DOHH2 (cell line): ENCODE measurements around the gene BACE2.

Experiments
- H3F3A ChIP-seq: fragments of 200-600 bp; sonication (generic), shearing (Covaris generic); 2 replicates; pipeline ENCODE4 v1.6.0; 2016; ENCODE audit warnings: antibody characterized with exemption, mild to moderate bottlenecking; ENCODE audit not compliant: control insufficient read depth, insufficient read depth
- H3K27ac ChIP-seq: fragments of 200-600 bp; sonication (generic); 2 replicates; pipeline ENCODE4 v1.5.1; 2014; ENCODE audit warnings: low read depth, mild to moderate bottlenecking, low read length, moderate library complexity
- H3K27me3 ChIP-seq: fragments of 200-600 bp; sonication (generic); 2 replicates; pipeline ENCODE4 v1.6.1; 2014; ENCODE audit warnings: mild to moderate bottlenecking, low read length, mixed read lengths; ENCODE audit not compliant: control insufficient read depth
- H3K36me3 ChIP-seq: fragments of 200-600 bp; sonication (generic); 2 replicates; pipeline ENCODE4 v1.6.1; 2014; ENCODE audit warnings: mild to moderate bottlenecking, low read length, moderate library complexity, mixed read lengths; ENCODE audit not compliant: control insufficient read depth
- H3K4me1 ChIP-seq: fragments of 200-600 bp; sonication (generic); 2 replicates; pipeline ENCODE4 v1.6.1; 2014; ENCODE audit warnings: mild to moderate bottlenecking, low read length, mixed read lengths; ENCODE audit not compliant: control insufficient read depth
- H3K4me2 ChIP-seq: fragments of 200-600 bp; sonication (generic); 2 replicates; pipeline ENCODE4 v1.6.0; 2014; ENCODE audit warnings: mild to moderate bottlenecking, low read length, moderate library complexity
- H3K4me3 ChIP-seq: fragments of 200-600 bp; sonication (generic); 2 replicates; pipeline ENCODE4 v1.5.1; 2014; ENCODE audit warnings: mild to moderate bottlenecking, low read length, mixed read lengths
- H3K79me2 ChIP-seq: fragments of 200-600 bp; sonication (generic); 2 replicates; pipeline ENCODE4 v1.6.1; 2014; ENCODE audit warnings: mild to moderate bottlenecking, low read length, mixed read lengths; ENCODE audit not compliant: control insufficient read depth
- H3K9me2 ChIP-seq: fragments of 200-600 bp; sonication (generic); replicated peaks from 2 replicates; pipeline ENCODE4 v1.6.1; 2014; ENCODE audit warnings: mild to moderate bottlenecking, low read length, mixed read lengths; ENCODE audit not compliant: control insufficient read depth
- H3K9me3 ChIP-seq: fragments of 200-600 bp; sonication (generic); 2 replicates; pipeline ENCODE4 v1.6.1; 2014; ENCODE audit warnings: antibody characterized with exemption, low read length, mixed read lengths; ENCODE audit not compliant: control insufficient read depth, insufficient read depth
- H4K20me1 ChIP-seq: fragments of 200-600 bp; sonication (generic); 2 replicates; pipeline ENCODE4 v1.6.0; 2014; ENCODE audit warnings: low read depth, mild to moderate bottlenecking, antibody characterized with exemption, low read length, moderate library complexity; ENCODE audit not compliant: control insufficient read depth, insufficient read depth
- EZH2phosphoT487 ChIP-seq: fragments of 200-600 bp; sonication (generic); IDR thresholded peaks from 2 replicates; pipeline ENCODE4 v1.6.1; 2017; ENCODE audit warnings: borderline replicate concordance, mild to moderate bottlenecking, antibody characterized with exemption, low read length, moderate library complexity, mixed read lengths
- TF ChIP-seq, protein P1 (sequence below): fragments of 200-600 bp; sonication (generic); IDR thresholded peaks from one replicate; pipeline ENCODE4 v1.5.1; 2014; ENCODE audit warnings: antibody characterized with exemption, mild to moderate bottlenecking, low read depth, low read length; ENCODE audit not compliant: poor library complexity, severe bottlenecking

The BACE2 gene

DNA sequence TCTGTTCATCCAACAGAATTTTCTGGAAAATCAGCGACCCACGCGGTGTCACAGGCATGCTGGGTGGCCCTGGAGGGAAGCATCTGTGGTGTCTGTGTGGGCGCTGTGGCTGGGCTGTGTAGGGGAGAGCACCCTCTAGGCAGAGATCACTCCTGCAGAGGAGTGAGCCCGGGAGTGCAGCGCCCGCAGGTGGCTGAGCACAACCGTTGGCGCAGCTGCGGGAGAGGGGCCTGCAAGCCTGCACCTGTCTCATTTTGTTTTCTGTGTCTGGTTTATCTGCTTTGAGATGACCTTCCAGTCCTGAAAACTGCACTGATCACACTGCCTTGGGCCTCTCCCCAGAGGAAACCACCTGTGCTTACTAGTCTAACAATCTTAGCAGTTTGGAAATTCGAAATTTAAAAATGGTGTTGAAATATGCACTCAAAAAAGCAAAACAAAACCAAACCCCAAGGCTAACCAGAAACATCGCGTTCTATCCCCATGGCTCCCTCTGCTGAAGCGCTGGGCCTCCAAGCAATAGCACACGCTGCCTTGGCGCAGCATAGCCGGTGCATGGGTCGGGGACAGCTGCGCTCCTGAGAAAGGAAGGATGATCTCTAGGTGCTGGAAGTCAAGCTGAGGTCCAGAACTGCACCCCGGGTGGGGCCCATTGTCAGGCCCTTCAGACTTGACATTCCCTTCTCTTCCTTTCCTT is 153.4 kb downstream of the BACE2 start:
- H3K4me2 ChIP-seq, result peak overlapping the region; percentile 37

DNA sequence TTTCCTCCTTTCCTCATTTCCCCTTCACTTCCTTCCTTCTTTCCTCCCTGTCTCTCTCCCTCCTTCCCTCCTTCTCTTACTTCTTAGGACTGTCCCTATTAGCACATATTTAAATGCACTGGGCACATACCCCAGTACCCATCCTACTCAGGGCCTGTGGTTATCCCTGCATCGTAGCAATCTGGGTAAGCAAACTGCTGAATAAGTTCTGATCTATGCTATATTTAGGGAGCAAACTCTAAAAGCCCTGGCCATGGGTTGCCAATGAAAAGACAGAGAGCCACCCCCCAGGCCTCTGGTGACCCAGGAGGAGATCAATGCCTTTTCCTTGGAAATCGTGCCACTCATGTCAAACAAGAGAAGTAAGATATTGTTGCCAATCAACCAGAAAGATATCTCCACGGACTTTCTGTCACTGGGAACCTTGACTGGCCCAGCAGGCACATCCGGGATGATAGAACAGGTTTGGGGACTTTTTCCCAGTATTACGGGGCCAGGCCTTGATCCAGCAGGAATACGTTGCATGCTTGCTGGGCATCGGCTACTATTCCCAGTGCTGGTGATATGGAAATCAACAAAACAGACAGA is 154.0 kb downstream of the BACE2 start:
- peak overlapping the region; percentile 37 for H3K4me2 ChIP-seq
- no peak overlapping the region for H3K4me3 ChIP-seq
- H3K27ac ChIP-seq, result peak overlapping the region; percentile 56
- H3F3A ChIP-seq, result no peaks in the 10 kb centered on the region
- no peaks in the 10 kb centered on the region for H3K9me3 ChIP-seq
- H3K36me3 ChIP-seq, result no peaks in the 10 kb centered on the region
- no peaks in the 10 kb centered on the region for H3K9me2 ChIP-seq
- no peaks in the 10 kb centered on the region for H4K20me1 ChIP-seq
- no peaks in the 10 kb centered on the region for H3K79me2 ChIP-seq
- no peak for TF ChIP-seq EZH2phosphoT487
- TF ChIP-seq, protein P1, sequence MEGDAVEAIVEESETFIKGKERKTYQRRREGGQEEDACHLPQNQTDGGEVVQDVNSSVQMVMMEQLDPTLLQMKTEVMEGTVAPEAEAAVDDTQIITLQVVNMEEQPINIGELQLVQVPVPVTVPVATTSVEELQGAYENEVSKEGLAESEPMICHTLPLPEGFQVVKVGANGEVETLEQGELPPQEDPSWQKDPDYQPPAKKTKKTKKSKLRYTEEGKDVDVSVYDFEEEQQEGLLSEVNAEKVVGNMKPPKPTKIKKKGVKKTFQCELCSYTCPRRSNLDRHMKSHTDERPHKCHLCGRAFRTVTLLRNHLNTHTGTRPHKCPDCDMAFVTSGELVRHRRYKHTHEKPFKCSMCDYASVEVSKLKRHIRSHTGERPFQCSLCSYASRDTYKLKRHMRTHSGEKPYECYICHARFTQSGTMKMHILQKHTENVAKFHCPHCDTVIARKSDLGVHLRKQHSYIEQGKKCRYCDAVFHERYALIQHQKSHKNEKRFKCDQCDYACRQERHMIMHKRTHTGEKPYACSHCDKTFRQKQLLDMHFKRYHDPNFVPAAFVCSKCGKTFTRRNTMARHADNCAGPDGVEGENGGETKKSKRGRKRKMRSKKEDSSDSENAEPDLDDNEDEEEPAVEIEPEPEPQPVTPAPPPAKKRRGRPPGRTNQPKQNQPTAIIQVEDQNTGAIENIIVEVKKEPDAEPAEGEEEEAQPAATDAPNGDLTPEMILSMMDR, result no peak
- peaks cover 17% of the 10 kb centered on the region for H3K4me1 ChIP-seq
- no peaks in the 10 kb centered on the region for H3K27me3 ChIP-seq

More for the DNA sequence above, 153.4 kb downstream of the BACE2 start:
- peaks cover 17% of the 10 kb centered on the region for H3K4me1 ChIP-seq
- no peaks in the 10 kb centered on the region for H3K9me2 ChIP-seq
- TF ChIP-seq, protein P1, result peak; percentile 30
- TF ChIP-seq EZH2phosphoT487, result no peak
- no peaks in the 10 kb centered on the region for H3K79me2 ChIP-seq
- H3K27ac ChIP-seq, result peak overlapping the region; percentile 56
- no peak overlapping the region; the same call in 1 of the 2 replicates for H3K4me3 ChIP-seq
- H3K36me3 ChIP-seq, result no peaks in the 10 kb centered on the region
- no peaks in the 10 kb centered on the region for H3K9me3 ChIP-seq
- no peaks in the 10 kb centered on the region for H3K27me3 ChIP-seq
- no peaks in the 10 kb centered on the region for H4K20me1 ChIP-seq
- H3F3A ChIP-seq, result no peaks in the 10 kb centered on the region

DNA sequence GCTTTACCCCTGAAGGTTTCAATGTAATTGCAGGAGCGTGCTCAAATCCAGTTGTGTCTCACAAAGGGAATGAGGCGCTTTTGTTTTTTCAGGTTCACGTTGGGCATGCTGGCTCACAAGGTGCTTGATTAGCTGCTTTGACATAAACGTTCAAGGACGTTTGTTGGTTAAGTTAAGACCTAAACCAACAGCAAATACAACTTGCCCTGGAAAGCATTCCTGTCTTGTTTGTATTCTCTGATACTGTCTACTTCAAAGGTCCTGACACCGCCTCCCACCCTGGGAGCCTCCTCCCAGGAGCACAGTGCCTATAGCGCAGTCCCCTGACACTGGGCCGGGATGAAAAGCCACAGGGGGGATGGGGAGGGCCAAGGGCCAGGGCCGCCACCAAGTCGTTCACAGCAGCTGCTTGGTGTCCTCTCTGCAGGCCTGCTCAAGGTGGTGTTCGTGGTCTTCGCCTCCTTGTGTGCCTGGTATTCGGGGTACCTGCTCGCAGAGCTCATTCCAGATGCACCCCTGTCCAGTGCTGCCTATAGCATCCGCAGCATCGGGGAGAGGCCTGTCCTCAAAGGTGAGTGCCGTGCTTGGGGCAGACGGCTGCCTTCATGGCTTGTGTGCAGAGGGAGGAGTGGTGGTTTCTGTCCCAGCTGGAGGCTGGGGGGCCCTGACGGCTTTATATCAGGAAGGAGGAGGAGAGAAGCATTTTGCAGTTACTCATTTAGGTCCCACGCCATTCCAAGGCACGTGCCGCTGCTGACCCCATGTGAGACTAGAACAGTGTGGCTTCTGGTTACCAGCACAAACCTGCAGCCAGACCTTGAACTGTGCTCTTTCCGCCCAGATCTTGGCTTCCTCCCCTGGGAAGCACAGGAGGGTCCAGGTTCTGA is 154.8 kb downstream of the BACE2 start:
- Histone ChIP-seq H3K4me1 (peaks cover 17% of the 10 kb centered on the region), H3K9me3 (no peaks in the 10 kb centered on the region), H3K27me3 (no peaks in the 10 kb centered on the region; the same call in 1 of the 2 replicates), H3K36me3 (no peaks in the 10 kb centered on the region), H3K4me3 (no peak overlapping the region), H3K4me2 (no peak overlapping the region), H3F3A (no peaks in the 10 kb centered on the region), H3K27ac (no peak overlapping the region), H4K20me1 (no peaks in the 10 kb centered on the region), H3K9me2 (no peaks in the 10 kb centered on the region), H3K79me2 (no peaks in the 10 kb centered on the region)
- no peak for TF ChIP-seq EZH2phosphoT487
- TF ChIP-seq, protein P1, result no peak
